BJ (cell line): ENCODE measurements around the gene ARID4A. TPM values are rescaled to one million over a fixed set of nuclear protein-coding genes. Genes with fewer than 3 reads are reported as not detected.
"Not testable (repeated sequence)": the region's sequence is repeated elsewhere in the genome, so short reads cannot be mapped to it uniquely, and the experiment has no call there.

Experiments
- CTCF ChIA-PET: fragments of 350-600 bp; formaldehyde crosslinking; extraction: SDS; loops from one replicate; lab custom pipeline; 2021; ENCODE audit warnings: antibody characterized with exemption, inconsistent platforms; lab: Yijun Ruan, JAX
- POLR2A ChIA-PET: fragments of 300-600 bp; sonication (Branson Sonifier 250); formaldehyde crosslinking; extraction: SDS; loops from one replicate; lab custom pipeline; 2021; ENCODE audit warnings: antibody characterized with exemption; lab: Charles Lee
- DNase-seq: peaks from one replicate; pipeline ENCODE4 v3.0.0-alpha.2; 2011; ENCODE audit warnings: low read depth
- H3K27me3 ChIP-seq: 2 replicates; pipeline ENCODE4 v1.6.0; 2011; ENCODE audit warnings: low read length; ENCODE audit not compliant: control insufficient read depth, insufficient read depth
- H3K36me3 ChIP-seq: 2 replicates; pipeline ENCODE4 v1.5.1; 2011; ENCODE audit warnings: low read length; ENCODE audit not compliant: control insufficient read depth, insufficient read depth
- H3K4me3 ChIP-seq: 2 replicates; pipeline ENCODE4 v1.5.1; 2011; ENCODE audit warnings: low read depth, mild to moderate bottlenecking, control low read depth, low read length
- CTCF ChIP-seq: IDR thresholded peaks from 2 replicates; pipeline ENCODE4 v1.5.1; 2011; ENCODE audit warnings: low read depth, mild to moderate bottlenecking, control low read depth, inconsistent platforms, low read length, moderate library complexity; ENCODE audit not compliant: insufficient read depth
- polyA minus RNA-seq: library from RNA; depleted of rRNA, polyadenylated mRNA; stranded (reverse); fragments of >200 nt; gene quantifications from 2 replicates; pipeline ENCODE4 v1.2.3, GENCODE V29; 2011; rRNA and poly(A)+ RNA removed
- polyA plus RNA-seq: library from polyadenylated mRNA; depleted of rRNA; stranded (reverse); fragments of >200 nt; gene quantifications from 2 replicates; pipeline ENCODE4 v1.2.3, GENCODE V29; 2011; rRNA removed

ARID4A gene
- polyA plus RNA-seq (3.3 and 6.5 TPM in 2 replicates), polyA minus RNA-seq (5.1 and 9.7 TPM in 2 replicates)

- no peak for DNase-seq
- Histone ChIP-seq H3K36me3 (peaks cover 5% of the 10 kb centered on the region), H3K4me3 (peak within 1 kb of the TSS; percentile 99), H3K27me3 (no peaks in the 10 kb centered on the region)
- POLR2A ChIA-PET = interaction anchor here (0.6 to 1.5 kb wide), 8 partner anchors 10 to 566 kb away, joined by 3 to 7 read pairs (median 3); partner anchors contain the start of gene PSMA3
- no peak for TF ChIP-seq CTCF
- CTCF ChIA-PET = interaction anchor here (0.9 to 2.2 kb wide), 3 partner anchors 13 to 33 kb away, joined by 3 to 6 read pairs (median 3); no protein-coding TSS in a partner anchor
These were observed at the start of gene ARID4A for GRCh38 chr14:58298477-58299400. Gene ARID4A, plus strand, starts transcription at chr14:58298555. Its CDS starts 1,300 bp downstream, at chr14:58299855.

- DNase-seq = no peak
- POLR2A ChIA-PET = no interaction called here
- H3K4me3 ChIP-seq = no peak overlapping the region
- peaks cover 4% of the 10 kb centered on the region; the same call in 1 of the 2 replicates for H3K36me3 ChIP-seq
- CTCF ChIA-PET = interaction anchor here (0.6 kb wide), 1 partner anchor 451 kb away, joined by 3 read pairs; no protein-coding TSS in a partner anchor
- no peaks in the 10 kb centered on the region for H3K27me3 ChIP-seq
- no peak for TF ChIP-seq CTCF
These were observed 48.7 kb upstream of the ARID4A start for GRCh38 chr14:58249611-58250010.

GRCh38 chr14:58258156-58258555, 40.2 kb upstream of the ARID4A start:
- H3K36me3 ChIP-seq = peaks cover 3% of the 10 kb centered on the region
- no peak for DNase-seq
- POLR2A ChIA-PET = no interaction called here

GRCh38 chr14:58262005-58262404, 36.4 kb upstream of the ARID4A start:
- H3K4me3 ChIP-seq, H3K27me3 ChIP-seq, DNase-seq, H3K36me3 ChIP-seq, POLR2A ChIA-PET: not testable (repeated sequence)
- CTCF ChIA-PET = interaction anchor here (0.7 kb wide), 1 partner anchor 7 kb away, joined by 3 read pairs; no protein-coding TSS in a partner anchor

More at GRCh38 chr14:58258156-58258555, 40.2 kb upstream of the ARID4A start:
- CTCF ChIA-PET = interaction anchor here (0.7 to 1.2 kb wide), 3 partner anchors 9 to 23 kb away, joined by 3 to 4 read pairs (median 3); no protein-coding TSS in a partner anchor
- TF ChIP-seq CTCF = no peak
- H3K27me3 ChIP-seq = no peaks in the 10 kb centered on the region
- no peak overlapping the region for H3K4me3 ChIP-seq

GRCh38 chr14:58265401-58265800, 33.0 kb upstream of the ARID4A start:
- Histone ChIP-seq H3K4me3 (no peak overlapping the region), H3K27me3 (no peaks in the 10 kb centered on the region), H3K36me3 (peaks cover 6% of the 10 kb centered on the region)
- no peak for TF ChIP-seq CTCF
- POLR2A ChIA-PET = no interaction called here
- DNase-seq = no peak
- CTCF ChIA-PET = interaction anchor here (1.0 kb wide), 1 partner anchor 32 kb away, joined by 3 read pairs; the partner anchor contains the start of gene ARID4A
